ENCODE data around the gene XXYLT1. TPM values are rescaled to one million over a fixed set of nuclear protein-coding genes. Genes with fewer than 3 reads are reported as not detected.

Gene XXYLT1
- total and polyA plus RNA-seq, 2 of the 8 experiments (the other 6 are each of a cell fraction or from before 2014, with no cell fraction given), result 18.9 to 23.8 TPM

DNA sequence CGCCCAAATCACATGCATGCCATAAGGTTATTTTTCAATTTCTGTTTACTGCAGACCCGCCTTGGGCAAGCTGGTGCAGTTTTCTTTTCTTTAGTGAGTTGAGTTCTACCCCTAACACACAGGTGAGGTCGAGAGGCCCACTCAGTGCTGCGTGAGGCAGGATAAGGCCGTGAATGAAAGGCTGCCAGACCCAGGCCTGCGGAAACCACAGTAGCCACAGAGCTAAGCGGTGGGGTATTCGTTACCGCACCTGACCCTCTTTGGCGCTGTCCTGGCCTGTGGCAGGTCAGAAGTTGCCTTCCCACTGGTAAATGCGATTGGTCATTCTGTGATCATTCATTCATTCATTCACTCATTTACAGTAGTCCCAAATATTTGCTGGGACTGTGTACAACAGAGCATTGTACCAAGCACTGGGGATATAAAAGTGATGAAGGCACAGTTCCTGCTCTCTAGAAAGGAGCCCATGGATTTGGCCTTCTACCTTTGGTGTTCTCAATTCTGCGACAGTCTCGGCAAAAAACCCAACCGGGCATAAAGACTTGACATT lies 144.8 kb downstream of the XXYLT1 start:
- Histone ChIP-seq H4K8ac (ENCODE audit: extremely low read depth, insufficient read depth, low read length) (no peak overlapping the region), H2BK15ac (ENCODE audit: low read length) (no peak overlapping the region), H2BK120ac (replicated peaks; ENCODE audit: low read depth, low read length) (no peak overlapping the region), H3K23me2 (ENCODE audit: low read depth, low read length) (no peaks in the 10 kb centered on the region), H3K27ac (ENCODE audit: low read depth, low read length) (no peak overlapping the region), H3K9me3 (ENCODE audit: insufficient read depth in 2 of 2, low read depth in 1 of 2, low read length in 1 of 2) (no peaks in the 10 kb centered on the region), H3K18ac (ENCODE audit: extremely low read depth, low read length) (no peak overlapping the region), H2AK5ac (ENCODE audit: low read depth, low read length) (no peak overlapping the region), H2BK20ac (ENCODE audit: low read length) (no peak overlapping the region), H3K36me3 (ENCODE audit: control insufficient read depth in 2 of 4, insufficient read depth in 4 of 4, low read length in 3 of 4) (no peaks in the 10 kb centered on the region), H4K5ac (ENCODE audit: insufficient read length, low read depth, low read length) (no peak overlapping the region), H3K4me2 (ENCODE audit: insufficient read depth in 1 of 2, low read depth in 2 of 2, low read length in 2 of 2) (no peak overlapping the region), H2AFZ (ENCODE audit: low read length) (no peak overlapping the region), H4K91ac (replicated peaks; ENCODE audit: insufficient read length, low read length) (no peak overlapping the region), H3K4me3 (ENCODE audit: extremely low read depth in 1 of 4, insufficient read depth in 2 of 4, low read depth in 3 of 4, low read length in 4 of 4) (no peak overlapping the region), H3K79me1 (ENCODE audit: low read depth, low read length) (peaks cover 4% of the 10 kb centered on the region; the same call in 1 of the 2 replicates), H3K27me3 (replicated peaks in 1 of 4; ENCODE audit: control insufficient read depth in 3 of 4, extremely low read depth in 1 of 4, insufficient read depth in 3 of 4, low read length in 3 of 4) (no peaks in the 10 kb centered on the region), H2BK5ac (ENCODE audit: low read depth, low read length) (no peak overlapping the region), H3K79me2 (ENCODE audit: control insufficient read depth in 1 of 2, insufficient read depth in 2 of 2, low read length in 2 of 2) (peaks cover 0 to 14% of the 10 kb centered on the region in 2 experiments; a peak in 1 of 4 replicates), H2BK12ac (ENCODE audit: low read depth, low read length) (no peak overlapping the region), H3K14ac (ENCODE audit: insufficient read length) (no peak overlapping the region), H3K23ac (ENCODE audit: insufficient read length) (no peak overlapping the region), H3K9ac (replicated peaks in 1 of 4; ENCODE audit: extremely low read depth in 1 of 4, low read depth in 3 of 4, low read length in 3 of 4) (no peak overlapping the region), H3K4me1 (replicated peaks in 1 of 4; ENCODE audit: control insufficient read depth in 3 of 4, insufficient read depth in 4 of 4, low read length in 3 of 4) (no peaks in the 10 kb centered on the region; a peak in 1 of 7 replicates), H3K4ac (replicated peaks; ENCODE audit: insufficient read length, low read depth, low read length) (no peak overlapping the region), H3K56ac (replicated peaks; ENCODE audit: insufficient read length, low read depth, low read length) (no peak overlapping the region), H4K20me1 (replicated peaks in 1 of 2; ENCODE audit: control insufficient read depth in 1 of 2, insufficient read depth in 2 of 2, low read length in 2 of 2) (peaks cover 1 to 4% of the 10 kb centered on the region in 2 experiments)
- FAIRE-seq (no peak), DNase-seq (ENCODE audit: low read depth in 1 of 2, low spot score in 2 of 2) (no peak)
- POLR2A ChIA-PET (ENCODE audit: partially characterized antibody), result no interaction called here
- WGBS, 2 experiments (ENCODE audit: extremely low coverage in 1 of 2, insufficient coverage in 1 of 2, insufficient read length in 1 of 2, insufficient replicate concordance in 2 of 2, low coverage in 1 of 2, low lambda C conversion rate in 2 of 2, missing lambda C conversion rate in 1 of 2), result 90% methylated on average over 13 of the region's 14 CpGs; no CpG with 5 or more reads in 1 of the 2 experiments
- CTCF ChIA-PET (ENCODE audit: partially characterized antibody), result interaction anchor here (0.7 to 4.5 kb wide), 6 partner anchors 7 to 126 kb away, joined by 3 to 23 read pairs (median 4); no protein-coding TSS in a partner anchor
- TF ChIP-seq RXRA (IDR thresholded peaks at IDR 0.05; ENCODE audit: insufficient read depth, low read depth, low read length) (no peak), GTF2F1 (IDR thresholded peaks at IDR 0.05; ENCODE audit: borderline replicate concordance, low read depth, low read length) (no peak), CBX5 (IDR thresholded peaks at IDR 0.05; ENCODE audit: low read depth, low read length) (no peak), SIRT6 (IDR thresholded peaks at IDR 0.05; ENCODE audit: low read length) (no peak)
